KMS-11 (cell line): ENCODE data around the gene TTC23L.
A peak's percentile ranks its signal among the peaks of the same experiment; 100 is the strongest.

Source experiments
- H2AFZ ChIP-seq: fragments of 200-600 bp; sonication (generic); 2 replicates; pipeline ENCODE4 v1.6.1; 2016; ENCODE audit warnings: antibody characterized with exemption, mixed run types, low read depth
- H3K27ac ChIP-seq: fragments of 200-600 bp; sonication (generic); 2 replicates; pipeline ENCODE4 v1.6.1; 2016; ENCODE audit warnings: mild to moderate bottlenecking, mixed run types
- H3K27me3 ChIP-seq: fragments of 200-600 bp; sonication (generic); 2 replicates; pipeline ENCODE4 v1.6.1; 2017; ENCODE audit warnings: mild to moderate bottlenecking, low read depth, mixed run types, moderate library complexity; ENCODE audit not compliant: insufficient read depth
- H3K36me3 ChIP-seq: fragments of 200-600 bp; sonication (generic); 2 replicates; pipeline ENCODE4 v1.6.1; 2017; ENCODE audit warnings: mild to moderate bottlenecking, mixed run types; ENCODE audit not compliant: insufficient read depth
- H3K4me1 ChIP-seq: fragments of 200-600 bp; sonication (generic); 2 replicates; pipeline ENCODE4 v1.6.1; 2016; ENCODE audit warnings: mild to moderate bottlenecking, low read depth, mixed run types; ENCODE audit not compliant: poor library complexity, severe bottlenecking
- H3K4me2 ChIP-seq: fragments of 200-600 bp; sonication (generic); 2 replicates; pipeline ENCODE4 v1.7.0; 2016; ENCODE audit warnings: mild to moderate bottlenecking, mixed run types
- H3K4me3 ChIP-seq: fragments of 200-600 bp; sonication (generic); IDR thresholded peaks from 2 replicates; pipeline ENCODE4 v1.6.1; 2017; ENCODE audit warnings: low read depth, low read length, mixed read lengths; ENCODE audit not compliant: insufficient read depth
- H3K79me2 ChIP-seq: fragments of 200-600 bp; sonication (generic); 2 replicates; pipeline ENCODE4 v1.6.1; 2016; ENCODE audit warnings: low read depth, mixed run types; ENCODE audit not compliant: insufficient read depth
- H3K9ac ChIP-seq: fragments of 200-600 bp; sonication (generic); 2 replicates; pipeline ENCODE4 v1.6.1; 2016; ENCODE audit warnings: mild to moderate bottlenecking, mixed run types
- H4K20me1 ChIP-seq: fragments of 200-600 bp; sonication (generic); 2 replicates; pipeline ENCODE4 v1.6.1; 2016; ENCODE audit warnings: mild to moderate bottlenecking, mixed run types; ENCODE audit not compliant: insufficient read depth
- CTCF ChIP-seq: fragments of 200-600 bp; sonication (generic); conservative IDR thresholded peaks from 2 replicates; pipeline ENCODE4 v1.6.1; 2017; ENCODE audit warnings: low read depth, mild to moderate bottlenecking, antibody characterized with exemption, low read length, moderate library complexity, mixed read lengths

TTC23L gene

GRCh38 chr5:34929134-34929719 lies 90.3 kb downstream of the TTC23L start, which contains the start of gene DNAJC21:
Gene DNAJC21, plus strand, starts transcription at chr5:34929559. Its CDS starts 261 bp downstream, at chr5:34929820.
- Histone ChIP-seq H3K4me2 (peak within 1 kb of the TSS; percentile 82), H2AFZ (peak within 1 kb of the TSS; percentile 85; the same call in 1 of the 2 replicates), H3K4me1 (peaks cover 20% of the 10 kb centered on the region), H3K27me3 (no peaks in the 10 kb centered on the region), H3K79me2 (peaks cover 43% of the 10 kb centered on the region), H3K27ac (peak within 1 kb of the TSS; percentile 75), H3K4me3 (no peak within 1 kb of the TSS), H3K9ac (peak within 1 kb of the TSS; percentile 87), H4K20me1 (no peaks in the 10 kb centered on the region; the same call in 1 of the 2 replicates), H3K36me3 (peaks cover 14% of the 10 kb centered on the region; the same call in 1 of the 2 replicates)
- no peak for TF ChIP-seq CTCF

GRCh38 chr5:34929720-34930461 lies 90.9 kb downstream of the TTC23L start:
- H3K4me2 ChIP-seq, result peak overlapping the region; percentile 82
- H3K27me3 ChIP-seq, result no peaks in the 10 kb centered on the region
- peak overlapping the region; percentile 87 for H3K9ac ChIP-seq
- no peak for TF ChIP-seq CTCF
- H3K27ac ChIP-seq, result peak overlapping the region; percentile 75
- peaks cover 18% of the 10 kb centered on the region for H3K4me1 ChIP-seq
- no peaks in the 10 kb centered on the region; the same call in 1 of the 2 replicates for H4K20me1 ChIP-seq
- peak overlapping the region; percentile 85; the same call in 1 of the 2 replicates for H2AFZ ChIP-seq
- H3K36me3 ChIP-seq, result peaks cover 8% of the 10 kb centered on the region; the same call in 1 of the 2 replicates
- no peak overlapping the region for H3K4me3 ChIP-seq
- H3K79me2 ChIP-seq, result peaks cover 50% of the 10 kb centered on the region

GRCh38 chr5:34930462-34930844 lies 91.5 kb downstream of the TTC23L start:
- Histone ChIP-seq H3K4me1 (peaks cover 18% of the 10 kb centered on the region), H3K27me3 (no peaks in the 10 kb centered on the region), H4K20me1 (no peaks in the 10 kb centered on the region; the same call in 1 of the 2 replicates), H3K27ac (peak overlapping the region; percentile 75), H2AFZ (peak overlapping the region; percentile 85; the same call in 1 of the 2 replicates), H3K36me3 (peaks cover 2% of the 10 kb centered on the region; the same call in 1 of the 2 replicates), H3K4me3 (no peak overlapping the region), H3K4me2 (peak overlapping the region; percentile 82), H3K9ac (peak overlapping the region; percentile 87), H3K79me2 (peaks cover 53% of the 10 kb centered on the region)
- no peak for TF ChIP-seq CTCF

GRCh38 chr5:34930870-34931269 lies 91.9 kb downstream of the TTC23L start:
- Histone ChIP-seq H3K4me3 (no peak overlapping the region), H3K79me2 (peaks cover 53% of the 10 kb centered on the region), H3K9ac (peak overlapping the region; percentile 87; the same call in 1 of the 2 replicates), H3K27ac (peak overlapping the region; percentile 75; the same call in 1 of the 2 replicates), H3K36me3 (no peaks in the 10 kb centered on the region), H2AFZ (no peak overlapping the region), H4K20me1 (no peaks in the 10 kb centered on the region), H3K27me3 (no peaks in the 10 kb centered on the region), H3K4me2 (peak overlapping the region; percentile 82), H3K4me1 (peaks cover 18% of the 10 kb centered on the region)
- no peak for TF ChIP-seq CTCF
